ENCODE data around the gene ASB10. TPM values are rescaled to one million over a fixed set of nuclear protein-coding genes. Genes with fewer than 3 reads are reported as not detected.

Gene ASB10
- total RNA-seq (2022), result not detected in 2 replicates
- not detected for Bru-seq, nascent RNA
- percentile 13 among the genes with signal in this experiment for BruChase-seq, experiment 1, labeled RNA remaining after a 6-hour chase
- percentile 7 among the genes with signal in this experiment for BruChase-seq, experiment 2, labeled RNA remaining after a 2-hour chase
- long read RNA-seq, result 0 reads

- Mint-ChIP-seq H3K4me3 (ENCODE audit: unreplicated experiment) (no peak within 1 kb of the TSS), H3K36me3 (ENCODE audit: insufficient read depth, unreplicated experiment) (peaks cover 6% of the 10 kb centered on the region), H3K27ac (ENCODE audit: low read depth, unreplicated experiment) (no peak within 1 kb of the TSS), H3K27me3 (ENCODE audit: insufficient read depth, unreplicated experiment) (peaks cover 50% of the 10 kb centered on the region), H3K4me1 (ENCODE audit: insufficient read depth, unreplicated experiment) (no peaks in the 10 kb centered on the region), H3K9me3 (ENCODE audit: unreplicated experiment) (no peaks in the 10 kb centered on the region)
- TF ChIP-seq, protein P1, sequence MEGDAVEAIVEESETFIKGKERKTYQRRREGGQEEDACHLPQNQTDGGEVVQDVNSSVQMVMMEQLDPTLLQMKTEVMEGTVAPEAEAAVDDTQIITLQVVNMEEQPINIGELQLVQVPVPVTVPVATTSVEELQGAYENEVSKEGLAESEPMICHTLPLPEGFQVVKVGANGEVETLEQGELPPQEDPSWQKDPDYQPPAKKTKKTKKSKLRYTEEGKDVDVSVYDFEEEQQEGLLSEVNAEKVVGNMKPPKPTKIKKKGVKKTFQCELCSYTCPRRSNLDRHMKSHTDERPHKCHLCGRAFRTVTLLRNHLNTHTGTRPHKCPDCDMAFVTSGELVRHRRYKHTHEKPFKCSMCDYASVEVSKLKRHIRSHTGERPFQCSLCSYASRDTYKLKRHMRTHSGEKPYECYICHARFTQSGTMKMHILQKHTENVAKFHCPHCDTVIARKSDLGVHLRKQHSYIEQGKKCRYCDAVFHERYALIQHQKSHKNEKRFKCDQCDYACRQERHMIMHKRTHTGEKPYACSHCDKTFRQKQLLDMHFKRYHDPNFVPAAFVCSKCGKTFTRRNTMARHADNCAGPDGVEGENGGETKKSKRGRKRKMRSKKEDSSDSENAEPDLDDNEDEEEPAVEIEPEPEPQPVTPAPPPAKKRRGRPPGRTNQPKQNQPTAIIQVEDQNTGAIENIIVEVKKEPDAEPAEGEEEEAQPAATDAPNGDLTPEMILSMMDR (IDR thresholded peaks at IDR 0.05; ENCODE audit: unreplicated experiment), result no peak
- intact Hi-C loops (cut with micrococcal nuclease), result no loop called here
- CTCF ChIA-PET, result interaction anchor here (1.4 kb wide), 1 partner anchor 13 kb away, joined by 4 read pairs; no protein-coding TSS in a partner anchor
- POLR2A ChIA-PET, result interaction anchor here (0.7 kb wide), 1 partner anchor 27 kb away, joined by 3 read pairs; no protein-coding TSS in a partner anchor
- BruUV-seq (replicated peaks), result no TSS peak
- DNase-seq (ENCODE audit: unreplicated experiment), result no peak
These were observed at the start of gene ASB10 for GRCh38 chr7:151186640-151187408. ASB10 (minus strand) TSS chr7:151187250; CDS start chr7:151187130, 120 bp downstream.

DNA sequence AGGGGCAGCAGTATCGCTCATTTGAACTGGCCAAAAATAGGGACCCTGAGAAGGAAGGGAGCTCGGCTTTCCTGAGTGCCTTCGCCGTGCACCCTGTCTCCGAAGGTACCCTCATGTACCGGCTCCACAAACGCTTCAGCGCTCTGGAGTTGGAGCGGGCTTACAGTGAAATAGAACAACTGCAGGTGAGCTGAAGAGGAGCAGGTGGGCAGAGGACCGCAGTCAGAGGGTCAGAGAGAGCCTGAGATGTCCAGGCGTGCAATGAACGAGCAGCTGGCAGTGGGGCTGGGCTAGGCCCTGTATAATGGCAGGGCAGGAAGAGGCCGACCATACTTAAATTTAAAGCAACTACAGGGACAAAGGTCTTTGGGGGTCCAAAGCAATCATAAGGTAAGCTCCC lies 49.4 kb upstream of the ASB10 start:
- Mint-ChIP-seq H3K27ac (ENCODE audit: low read depth, unreplicated experiment) (no peak overlapping the region), H3K9me3 (ENCODE audit: unreplicated experiment) (no peaks in the 10 kb centered on the region), H3K27me3 (ENCODE audit: insufficient read depth, unreplicated experiment) (no peaks in the 10 kb centered on the region), H3K36me3 (ENCODE audit: insufficient read depth, unreplicated experiment) (peaks cover 54% of the 10 kb centered on the region), H3K4me3 (ENCODE audit: unreplicated experiment) (no peak overlapping the region), H3K4me1 (ENCODE audit: insufficient read depth, unreplicated experiment) (peaks cover 15% of the 10 kb centered on the region)
- ChIA-PET CTCF (interaction anchor here (0.6 to 1.3 kb wide), 2 partner anchors 79 kb away, joined by 3 read pairs; no protein-coding TSS in a partner anchor), POLR2A (interaction anchor here (0.6 to 1.0 kb wide), 3 partner anchors 15 to 139 kb away, joined by 3 to 4 read pairs (median 3); no protein-coding TSS in a partner anchor)
- no peak for DNase-seq (ENCODE audit: unreplicated experiment)
- intact Hi-C loops (cut with micrococcal nuclease), result no loop called here
- TF ChIP-seq, protein P1 (IDR thresholded peaks at IDR 0.05; ENCODE audit: unreplicated experiment), result no peak
- BruUV-seq (replicated peaks), result no TSS peak

DNA sequence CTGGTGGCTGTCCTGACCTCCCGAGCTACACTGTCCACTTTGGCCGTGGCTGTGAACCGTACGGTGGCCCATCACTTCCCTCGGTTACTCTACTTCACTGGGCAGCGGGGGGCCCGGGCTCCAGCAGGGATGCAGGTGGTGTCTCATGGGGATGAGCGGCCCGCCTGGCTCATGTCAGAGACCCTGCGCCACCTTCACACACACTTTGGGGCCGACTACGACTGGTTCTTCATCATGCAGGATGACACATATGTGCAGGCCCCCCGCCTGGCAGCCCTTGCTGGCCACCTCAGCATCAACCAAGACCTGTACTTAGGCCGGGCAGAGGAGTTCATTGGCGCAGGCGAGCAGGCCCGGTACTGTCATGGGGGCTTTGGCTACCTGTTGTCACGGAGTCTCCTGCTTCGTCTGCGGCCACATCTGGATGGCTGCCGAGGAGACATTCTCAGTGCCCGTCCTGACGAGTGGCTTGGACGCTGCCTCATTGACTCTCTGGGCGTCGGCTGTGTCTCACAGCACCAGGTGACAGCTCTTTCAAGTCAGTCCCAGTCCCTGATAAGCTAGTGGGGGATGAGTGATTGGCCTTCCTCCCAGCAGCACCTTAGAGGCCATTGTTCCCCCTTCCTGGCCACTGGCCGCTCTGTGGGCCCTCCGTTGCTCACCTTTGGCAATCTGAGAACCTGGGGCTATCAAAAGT lies 48.2 kb upstream of the ASB10 start:
- Mint-ChIP-seq H3K4me3 (ENCODE audit: unreplicated experiment) (no peak overlapping the region), H3K27ac (ENCODE audit: low read depth, unreplicated experiment) (no peak overlapping the region), H3K27me3 (ENCODE audit: insufficient read depth, unreplicated experiment) (no peaks in the 10 kb centered on the region), H3K36me3 (ENCODE audit: insufficient read depth, unreplicated experiment) (peaks cover 47% of the 10 kb centered on the region), H3K4me1 (ENCODE audit: insufficient read depth, unreplicated experiment) (peaks cover 16% of the 10 kb centered on the region), H3K9me3 (ENCODE audit: unreplicated experiment) (no peaks in the 10 kb centered on the region)
- TF ChIP-seq, protein P1 (IDR thresholded peaks at IDR 0.05; ENCODE audit: unreplicated experiment), result no peak
- BruUV-seq (replicated peaks), result no TSS peak
- no peak for DNase-seq (ENCODE audit: unreplicated experiment)
- intact Hi-C loops (cut with micrococcal nuclease), result no loop called here
- ChIA-PET CTCF (interaction anchor here (0.6 to 3.7 kb wide), 3 partner anchors 8 to 107 kb away, joined by 3 to 21 read pairs (median 3); no protein-coding TSS in a partner anchor), POLR2A (no interaction called here)

- no peak for DNase-seq (ENCODE audit: unreplicated experiment)
- H3K36me3 Mint-ChIP-seq (ENCODE audit: insufficient read depth, unreplicated experiment), result peaks cover 38% of the 10 kb centered on the region
- BruUV-seq (replicated peaks), result no TSS peak
- POLR2A ChIA-PET, result interaction anchor here (2.1 kb wide), 1 partner anchor 9 kb away, joined by 7 read pairs; no protein-coding TSS in a partner anchor
- peaks cover 16% of the 10 kb centered on the region for H3K4me1 Mint-ChIP-seq (ENCODE audit: insufficient read depth, unreplicated experiment)
- intact Hi-C loops (cut with micrococcal nuclease), result no loop called here
- no peaks in the 10 kb centered on the region for H3K27me3 Mint-ChIP-seq (ENCODE audit: insufficient read depth, unreplicated experiment)
- CTCF ChIA-PET, result interaction anchor here (0.8 to 3.7 kb wide), 4 partner anchors 10 to 70 kb away, joined by 3 to 21 read pairs (median 7); no protein-coding TSS in a partner anchor
- peak overlapping the region; percentile 93 for H3K4me3 Mint-ChIP-seq (ENCODE audit: unreplicated experiment)
- no peak overlapping the region for H3K27ac Mint-ChIP-seq (ENCODE audit: low read depth, unreplicated experiment)
- TF ChIP-seq, protein P1 (IDR thresholded peaks at IDR 0.05; ENCODE audit: unreplicated experiment), result no peak
- no peaks in the 10 kb centered on the region for H3K9me3 Mint-ChIP-seq (ENCODE audit: unreplicated experiment)
These were observed 46.8 kb upstream of the ASB10 start for GRCh38 chr7:151233804-151234203.

All from MCF 10A (cell line).